Neural cell (in vitro differentiated cells): ENCODE results near the gene PTPRB. TPM values are rescaled to one million over a fixed set of nuclear protein-coding genes. Genes with fewer than 3 reads are reported as not detected.

Experiments
- H2AFZ ChIP-seq: fragments of 200-600, 300-800 bp; sonication (generic), shearing (Covaris generic); 2 replicates; pipeline ENCODE4 v1.6.0; 2014; ENCODE audit warnings: low read depth, mild to moderate bottlenecking, antibody characterized with exemption, low read length, moderate library complexity
- H3F3A ChIP-seq: fragments of 200-600 bp; shearing (Covaris generic); 2 replicates; pipeline ENCODE4 v1.6.1; 2016; ENCODE audit warnings: mild to moderate bottlenecking, moderate library complexity, mixed read lengths, antibody characterized with exemption, low read length; ENCODE audit not compliant: insufficient read depth, poor library complexity, severe bottlenecking
- H3K27ac ChIP-seq: fragments of 200-600, 300-800 bp; sonication (generic), shearing (Covaris generic); 2 replicates; pipeline ENCODE4 v1.5.1; 2014; ENCODE audit warnings: mild to moderate bottlenecking, low read length, moderate library complexity
- H3K27me3 ChIP-seq: fragments of 300-800, 200-600 bp; sonication (generic), shearing (Covaris generic); 2 replicates; pipeline ENCODE4 v1.6.0; 2014; ENCODE audit warnings: mild to moderate bottlenecking, low read depth, low read length, moderate library complexity; ENCODE audit not compliant: insufficient read depth
- H3K36me3 ChIP-seq: fragments of 300-800, 200-600 bp; sonication (generic), shearing (Covaris generic); 2 replicates; pipeline ENCODE4 v1.5.1; 2014; ENCODE audit warnings: mild to moderate bottlenecking, antibody characterized with exemption, low read length, moderate library complexity; ENCODE audit not compliant: insufficient read depth
- H3K4me2 ChIP-seq: fragments of 300-800, 200-600 bp; sonication (generic), shearing (Covaris generic); 2 replicates; pipeline ENCODE4 v1.6.0; 2014; ENCODE audit warnings: mild to moderate bottlenecking, low read length
- H3K4me3 ChIP-seq: fragments of 300-800, 200-600 bp; sonication (generic), shearing (Covaris generic); 2 replicates; pipeline ENCODE4 v1.5.1; 2014; ENCODE audit warnings: mild to moderate bottlenecking, low read length, moderate library complexity
- H3K79me2 ChIP-seq: fragments of 200-600 bp; shearing (Covaris generic); replicated peaks from 2 replicates; pipeline ENCODE4 v1.6.0; 2014; ENCODE audit warnings: mild to moderate bottlenecking, low read length, moderate library complexity; ENCODE audit not compliant: insufficient read depth
- H3K9ac ChIP-seq: fragments of 300-800, 200-600 bp; sonication (generic), shearing (Covaris generic); 2 replicates; pipeline ENCODE4 v1.6.1; 2016; ENCODE audit warnings: mild to moderate bottlenecking, low read length, mixed read lengths
- H3K9me2 ChIP-seq: fragments of 200-600 bp; shearing (Covaris generic); 2 replicates; pipeline ENCODE4 v1.6.1; 2016; ENCODE audit warnings: mild to moderate bottlenecking, low read length, mixed read lengths; ENCODE audit not compliant: insufficient read depth
- H3K9me3 ChIP-seq: fragments of 200-600, 300-800 bp; sonication (generic), shearing (Covaris generic); 2 replicates; pipeline ENCODE4 v1.6.1; 2016; ENCODE audit warnings: mild to moderate bottlenecking, mixed run types, low read length, moderate library complexity, mixed read lengths
- H4K20me1 ChIP-seq: fragments of 200-600 bp; shearing (Covaris generic); 2 replicates; pipeline ENCODE4 v1.6.1; 2016; ENCODE audit warnings: mild to moderate bottlenecking, mixed run types; ENCODE audit not compliant: insufficient read depth
- CTCF ChIP-seq: fragments of 450-650 bp; IDR thresholded peaks from 2 replicates; pipeline ENCODE4 v1.5.1; 2014; ENCODE audit warnings: antibody characterized with exemption, mild to moderate bottlenecking, moderate library complexity; ENCODE audit not compliant: poor library complexity, severe bottlenecking
- EP300 ChIP-seq: fragments of 450-650 bp; conservative IDR thresholded peaks from 2 replicates; pipeline ENCODE4 v1.6.1; 2014; ENCODE audit warnings: antibody characterized with exemption, mild to moderate bottlenecking, moderate library complexity; ENCODE audit not compliant: poor library complexity, severe bottlenecking
- EZH2 ChIP-seq: fragments of 200-600, 300-800 bp; shearing (Covaris generic), sonication (generic); IDR thresholded peaks from 2 replicates; pipeline ENCODE4 v1.6.1; 2014; ENCODE audit warnings: antibody characterized with exemption, low read length, borderline replicate concordance, mild to moderate bottlenecking; ENCODE audit not compliant: insufficient read depth, poor library complexity, severe bottlenecking
- MXI1 ChIP-seq: fragments of 450-650 bp; conservative IDR thresholded peaks from 2 replicates; pipeline ENCODE4 v1.6.1; 2014; ENCODE audit warnings: antibody characterized with exemption, mild to moderate bottlenecking; ENCODE audit not compliant: poor library complexity, severe bottlenecking
- POLR2AphosphoS5 ChIP-seq: IDR thresholded peaks from 2 replicates; pipeline ENCODE4 v1.6.1; 2012
- RAD21 ChIP-seq: fragments of 450-650 bp; conservative IDR thresholded peaks from 2 replicates; pipeline ENCODE4 v1.6.1; 2014; ENCODE audit warnings: antibody characterized with exemption, mild to moderate bottlenecking, moderate library complexity
- REST ChIP-seq: IDR thresholded peaks from 2 replicates; pipeline ENCODE4 v1.6.1; 2012; ENCODE audit warnings: borderline replicate concordance
- SMC3 ChIP-seq: fragments of 450-650 bp; conservative IDR thresholded peaks from 2 replicates; pipeline ENCODE4 v1.6.1; 2014; ENCODE audit warnings: antibody characterized with exemption, mild to moderate bottlenecking, moderate library complexity; ENCODE audit not compliant: poor library complexity
- TAF1 ChIP-seq: IDR thresholded peaks from 2 replicates; pipeline ENCODE4 v1.6.1; 2012; ENCODE audit warnings: low read depth
- polyA plus RNA-seq: library from polyadenylated mRNA; depleted of rRNA; stranded (reverse); fragments of >200 nt; gene quantifications from 2 replicates; pipeline ENCODE4 v1.2.3, GENCODE V29; 2014

PTPRB gene
- polyA plus RNA-seq, 1 donor from 2014 or later, result 0.26 TPM

GRCh38 chr12:70482764-70483163 lies 154.5 kb downstream of the PTPRB start:
- no peaks in the 10 kb centered on the region for H3K27me3 ChIP-seq
- H3K9me3 ChIP-seq, result no peaks in the 10 kb centered on the region
- H3K27ac ChIP-seq, result no peak overlapping the region
- H3K4me3 ChIP-seq, result no peak overlapping the region
- H3K4me2 ChIP-seq, result no peak overlapping the region
- H2AFZ ChIP-seq, result no peak overlapping the region
- no peaks in the 10 kb centered on the region for H3K9me2 ChIP-seq
- no peak overlapping the region for H3K9ac ChIP-seq
- no peaks in the 10 kb centered on the region for H3K36me3 ChIP-seq
- H3K79me2 ChIP-seq, result no peaks in the 10 kb centered on the region
- TF ChIP-seq EZH2 (no peak), TAF1 (no peak), SMC3 (no peak), RAD21 (no peak), EP300 (no peak), POLR2AphosphoS5 (no peak), REST (no peak), MXI1 (no peak), CTCF (no peak)
- no peaks in the 10 kb centered on the region for H3F3A ChIP-seq
- H4K20me1 ChIP-seq, result no peaks in the 10 kb centered on the region

- H3K9me3 ChIP-seq, result no peaks in the 10 kb centered on the region
- no peaks in the 10 kb centered on the region for H3K9me2 ChIP-seq
- no peaks in the 10 kb centered on the region for H4K20me1 ChIP-seq
- no peaks in the 10 kb centered on the region for H3F3A ChIP-seq
- no peaks in the 10 kb centered on the region for H3K27me3 ChIP-seq
- H3K27ac ChIP-seq, result no peak overlapping the region
- no peak overlapping the region for H2AFZ ChIP-seq
- H3K4me2 ChIP-seq, result no peak overlapping the region
- H3K79me2 ChIP-seq, result no peaks in the 10 kb centered on the region
- H3K4me3 ChIP-seq, result no peak overlapping the region
- H3K36me3 ChIP-seq, result no peaks in the 10 kb centered on the region
- no peak overlapping the region for H3K9ac ChIP-seq
- TF ChIP-seq EP300 (no peak), SMC3 (no peak), EZH2 (no peak), TAF1 (no peak), CTCF (no peak), POLR2AphosphoS5 (no peak), RAD21 (no peak), MXI1 (no peak), REST (no peak)
Measured at GRCh38 chr12:70469221-70469820, 167.9 kb downstream of the PTPRB start.
